NCI-H460 (cell line): ENCODE data around the gene MAPK14. TPM values are rescaled to one million over a fixed set of nuclear protein-coding genes. Genes with fewer than 3 reads are reported as not detected.
"Not testable (repeated sequence)": the region's sequence is repeated elsewhere in the genome, so short reads cannot be mapped to it uniquely, and the experiment has no call there.

Experiments used
- DNase-seq: peaks from one replicate; pipeline ENCODE4 v3.0.0-alpha.2; 2016; ENCODE audit warnings: low read depth; ENCODE audit errors: extremely low read depth
- total RNA-seq: library from RNA; depleted of rRNA; stranded (reverse); fragments of >200 nt; shearing (Covaris generic); gene quantifications from 2 replicates; pipeline ENCODE4 v1.2.3, GENCODE V29; 2014

Gene MAPK14
- total RNA-seq, 1 experiment from 2014 or later: 28.4 TPM

- DNase-seq: no peak
Measured at GRCh38 chr6:36067374-36068011, 39.9 kb downstream of the MAPK14 start.

GRCh38 chr6:36068012-36068392, 40.4 kb downstream of the MAPK14 start:
- no peak for DNase-seq

DNA sequence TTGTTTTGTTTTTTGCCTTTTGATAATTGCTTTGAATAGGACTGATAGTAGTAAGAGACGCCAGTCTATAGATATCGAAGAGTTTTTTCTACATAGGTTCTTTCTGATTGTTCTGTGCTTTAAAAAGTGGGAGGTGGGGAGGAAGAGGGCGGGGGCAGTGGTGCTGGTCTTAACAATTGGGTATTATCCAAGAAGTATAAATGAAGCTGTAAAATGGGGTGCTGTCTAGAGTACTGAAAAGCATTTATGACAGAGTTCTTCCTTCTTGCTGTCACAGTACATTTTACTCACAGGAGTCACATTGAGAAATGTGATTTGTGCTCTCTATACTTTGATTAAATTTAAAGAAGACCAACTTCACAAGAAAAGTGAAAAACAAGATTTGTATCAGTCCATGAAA, 41.0 kb downstream of the MAPK14 start:
- no peak for DNase-seq

DNA sequence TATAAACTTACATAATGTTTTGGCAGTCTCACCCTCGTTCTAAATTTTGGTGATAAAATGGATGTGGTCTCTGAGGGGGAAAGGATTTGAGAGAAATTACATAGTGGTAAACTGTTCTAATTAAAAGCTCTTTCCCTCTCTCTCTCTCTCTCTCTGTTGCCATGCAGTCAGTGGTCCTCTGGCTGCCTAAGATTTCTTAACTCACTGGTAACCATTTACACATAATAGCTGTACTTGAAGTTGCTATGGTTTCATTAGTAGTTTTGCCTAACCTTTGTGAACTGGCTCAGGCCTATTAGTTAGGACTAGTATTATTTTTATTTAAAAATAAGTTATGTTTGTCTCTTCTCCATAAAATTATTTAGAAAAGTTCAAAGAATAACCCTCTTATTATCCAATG, 42.0 kb downstream of the MAPK14 start:
- no peak for DNase-seq

DNA sequence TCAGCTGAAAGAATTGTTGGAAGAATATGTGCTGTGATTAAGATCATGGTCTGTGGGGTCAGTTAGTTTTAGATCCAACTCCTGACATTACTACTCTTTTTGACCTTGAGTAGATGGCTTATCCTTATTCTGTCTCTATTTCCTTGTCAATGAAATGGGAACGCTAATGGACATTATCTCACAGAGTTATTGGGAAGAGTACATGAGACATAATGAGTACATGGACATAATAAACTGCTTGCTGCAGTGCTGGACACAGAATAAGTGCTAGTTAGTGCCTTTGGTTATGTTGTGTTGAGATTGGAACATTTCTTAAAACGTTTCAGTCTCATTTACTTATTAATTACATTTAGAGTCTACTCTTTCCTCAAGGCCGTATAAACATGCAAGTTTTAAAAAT, 42.6 kb downstream of the MAPK14 start:
- DNase-seq: no peak

GRCh38 chr6:36071281-36071680, 43.7 kb downstream of the MAPK14 start:
- no peak for DNase-seq

DNA sequence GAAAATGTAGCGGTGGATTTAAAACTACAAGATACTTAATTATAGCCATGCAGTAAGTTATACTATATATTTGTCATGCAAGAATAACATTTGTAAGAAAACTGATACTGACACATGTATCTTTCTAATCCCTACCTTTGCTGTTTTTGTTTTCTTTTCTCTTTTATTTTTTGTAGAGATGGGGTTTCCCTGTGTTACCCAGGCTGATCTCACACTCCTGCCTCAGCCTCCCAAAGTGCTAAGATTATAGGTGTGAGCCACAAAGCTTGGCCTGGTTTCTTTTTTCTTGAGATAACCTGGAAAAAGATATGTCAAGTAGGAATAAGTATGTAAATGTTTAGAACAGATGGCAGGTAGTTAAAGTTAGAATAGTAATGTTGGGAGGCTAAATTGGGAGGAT, 44.1 kb downstream of the MAPK14 start:
- no peak for DNase-seq

DNA sequence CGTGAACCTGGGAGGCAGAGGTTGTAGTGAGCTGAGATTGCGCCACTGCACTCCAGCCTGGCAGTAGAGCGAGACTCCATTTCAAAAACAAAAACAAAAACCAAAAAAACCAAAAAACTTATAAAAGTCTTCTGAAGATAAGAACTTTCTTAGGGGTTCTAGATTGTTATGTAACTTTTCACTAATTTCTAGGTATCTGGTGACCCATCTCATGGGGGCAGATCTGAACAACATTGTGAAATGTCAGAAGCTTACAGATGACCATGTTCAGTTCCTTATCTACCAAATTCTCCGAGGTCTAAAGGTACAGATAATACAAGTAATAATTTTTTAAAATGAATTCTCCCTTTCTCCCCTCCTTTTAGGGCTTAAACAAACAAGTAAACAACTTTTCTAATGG, 45.1 kb downstream of the MAPK14 start:
- DNase-seq: no peak

- no peak for DNase-seq
Measured at GRCh38 chr6:36073587-36073986, 46.0 kb downstream of the MAPK14 start.

DNA sequence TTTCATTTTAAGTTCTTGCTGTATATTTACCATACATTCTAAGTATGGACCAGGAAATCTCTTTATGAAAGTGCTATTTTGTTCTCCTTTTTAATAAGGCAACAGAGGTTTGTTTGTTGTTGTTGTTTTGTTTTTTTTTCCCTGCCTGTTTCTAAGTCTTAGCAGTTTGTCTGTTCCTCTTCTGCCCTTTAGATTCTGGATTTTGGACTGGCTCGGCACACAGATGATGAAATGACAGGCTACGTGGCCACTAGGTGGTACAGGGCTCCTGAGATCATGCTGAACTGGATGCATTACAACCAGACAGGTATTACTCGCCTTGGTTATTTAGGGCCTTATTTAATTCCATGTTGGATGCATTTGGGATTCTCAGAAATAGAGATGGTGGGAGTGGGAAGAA, 48.0 kb downstream of the MAPK14 start:
- DNase-seq: no peak

DNA sequence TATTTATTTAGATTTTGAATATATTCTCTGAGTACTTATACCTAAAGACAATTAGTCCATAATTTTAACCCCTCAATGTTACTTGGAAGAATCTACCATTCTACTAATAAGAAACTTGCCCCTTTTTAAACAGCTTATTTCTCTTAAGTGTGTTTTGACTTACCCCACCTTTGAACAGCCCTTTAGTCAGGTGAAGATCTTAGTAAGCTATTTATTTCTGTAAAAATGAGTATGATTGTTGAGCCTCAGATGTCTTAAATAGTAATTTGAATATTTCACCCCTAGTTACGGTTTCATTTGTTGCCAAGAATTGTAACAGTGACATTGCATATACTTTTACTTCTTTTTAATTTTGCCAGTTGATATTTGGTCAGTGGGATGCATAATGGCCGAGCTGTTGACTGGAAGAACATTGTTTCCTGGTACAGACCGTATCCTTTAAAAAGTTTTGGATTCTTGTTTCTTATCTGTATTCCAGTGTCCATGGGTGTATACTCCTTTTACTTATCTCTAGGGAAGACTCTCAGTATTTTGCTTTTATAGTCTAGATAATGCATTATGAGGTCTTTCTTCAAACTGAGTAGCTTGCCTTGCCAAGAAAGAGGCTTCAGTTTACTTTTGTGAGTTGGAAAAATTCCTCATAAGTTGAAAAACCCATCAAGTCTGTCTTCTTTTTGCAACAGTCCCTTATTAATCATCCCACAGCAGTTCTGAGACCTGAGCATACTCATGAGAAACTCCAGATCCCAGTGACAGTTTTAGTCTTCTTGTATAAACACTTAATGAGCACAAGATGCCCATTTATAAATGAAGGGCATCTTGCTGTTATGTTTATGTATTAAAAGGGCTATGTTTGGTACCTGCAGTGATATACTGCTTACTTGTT, 48.8 kb downstream of the MAPK14 start:
- DNase-seq: no peak

GRCh38 chr6:36078159-36078558, 50.6 kb downstream of the MAPK14 start:
- no peak for DNase-seq

DNA sequence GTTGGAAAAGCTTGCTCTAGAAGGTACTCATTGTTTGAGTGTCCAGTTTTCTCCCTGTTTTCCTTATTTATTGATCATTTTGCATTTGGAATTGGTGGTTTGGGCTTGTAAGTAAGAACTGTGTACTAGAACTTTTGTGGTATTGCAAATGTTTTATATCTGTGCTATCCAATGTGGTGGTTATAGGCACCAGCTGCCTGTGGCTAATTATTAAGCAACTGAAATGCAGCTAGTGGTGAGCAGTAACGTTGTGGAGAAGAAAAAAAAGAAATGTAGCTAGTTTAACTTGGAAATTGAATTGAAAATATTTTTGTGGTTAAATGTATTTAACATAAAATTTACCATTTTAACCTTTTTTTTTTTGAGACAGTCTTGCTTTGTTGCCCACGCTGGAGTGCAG, 52.0 kb downstream of the MAPK14 start:
- DNase-seq: no peak

- no peak for DNase-seq
Measured at GRCh38 chr6:36082318-36082717, 54.7 kb downstream of the MAPK14 start.

GRCh38 chr6:36083446-36083845, 55.8 kb downstream of the MAPK14 start:
- no peak for DNase-seq

DNA sequence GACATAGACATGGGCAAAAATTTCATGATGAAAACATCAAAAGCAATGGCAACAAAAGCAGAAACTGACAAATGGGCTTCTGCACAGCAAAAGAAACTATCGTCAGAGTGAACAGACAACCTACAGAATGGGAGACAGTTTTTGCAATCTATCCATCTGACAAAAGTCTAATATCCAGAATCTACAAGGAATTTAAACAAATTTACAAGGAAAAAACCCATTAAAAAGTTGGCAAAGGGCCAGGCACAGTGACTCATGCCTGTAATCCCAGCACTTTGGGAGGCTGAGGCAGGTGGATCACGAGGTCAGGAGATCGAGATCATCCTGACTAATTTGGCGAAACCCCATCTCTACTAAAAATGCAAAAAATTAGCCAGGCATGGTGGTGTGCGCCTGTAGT, 60.6 kb downstream of the MAPK14 start:
- not testable (repeated sequence) for DNase-seq

- no peak for DNase-seq
Measured at GRCh38 chr6:36089048-36089447, 61.4 kb downstream of the MAPK14 start.

GRCh38 chr6:36094238-36094637, 66.6 kb downstream of the MAPK14 start:
- DNase-seq: no peak

DNA sequence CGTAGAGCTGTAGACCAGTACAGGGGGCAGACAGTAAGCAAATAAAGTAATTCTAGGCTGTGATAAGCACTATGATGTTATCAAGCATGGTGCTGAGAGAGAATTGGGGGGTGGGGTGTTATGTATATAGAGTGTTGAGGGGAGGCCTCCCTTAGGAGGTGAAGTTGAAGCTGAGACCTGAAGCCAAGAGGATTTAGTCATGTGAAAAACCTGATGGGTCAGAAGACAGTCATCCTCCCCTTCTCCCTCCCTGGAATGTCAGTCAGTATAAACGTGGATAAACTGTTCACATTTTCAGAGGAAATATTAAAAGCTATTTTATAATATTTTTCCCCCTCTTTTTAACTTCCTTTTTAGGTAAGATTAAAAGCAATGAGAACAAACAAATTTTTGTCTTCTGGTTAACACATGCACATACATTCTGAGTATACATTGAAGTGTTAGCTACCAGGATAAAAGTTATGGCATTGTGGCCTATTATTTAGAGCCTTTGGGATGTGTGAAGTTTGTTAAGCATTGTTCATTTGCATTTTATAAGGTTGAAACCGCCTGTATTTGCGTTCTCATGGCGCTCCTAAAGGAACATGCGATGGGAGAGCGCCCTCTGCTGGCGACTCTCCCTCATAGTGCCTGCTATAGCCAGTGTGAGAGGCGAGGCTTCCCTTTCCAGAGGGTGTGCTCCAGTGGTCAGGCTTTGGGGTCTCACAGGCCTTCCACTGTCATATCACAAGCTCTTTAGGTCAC, 67.3 kb downstream of the MAPK14 start:
- peak; percentile 63 for DNase-seq

- DNase-seq: no peak
Measured at GRCh38 chr6:36095497-36096391, 68.1 kb downstream of the MAPK14 start.
